Left ventricle myocardium inferior (tissue), 1 donor: Measurements from ENCODE around the gene MAST4. TPM values are rescaled to one million over a fixed set of nuclear protein-coding genes. Genes with fewer than 3 reads are reported as not detected.

Source experiments
- DNase-seq: peaks from one replicate; pipeline ENCODE4 v3.0.0-alpha.2; 2020
- H3K27ac ChIP-seq: fragments of 200-600 bp; replicated peaks from 2 replicates; pipeline ENCODE4 v1.8.0; 2021
- H3K27me3 ChIP-seq: fragments of 200-600 bp; 2 replicates; pipeline ENCODE4 v1.8.0; 2021; ENCODE audit warnings: low read depth
- H3K36me3 ChIP-seq: fragments of 200-600 bp; 2 replicates; pipeline ENCODE4 v1.8.0; 2021
- H3K4me1 ChIP-seq: fragments of 200-600 bp; 2 replicates; pipeline ENCODE4 v1.8.0; 2021
- H3K4me3 ChIP-seq: fragments of 200-600 bp; 2 replicates; pipeline ENCODE4 v1.8.0; 2021; ENCODE audit warnings: mild to moderate bottlenecking, moderate library complexity
- H3K9me3 ChIP-seq: fragments of 200-600 bp; replicated peaks from 2 replicates; pipeline ENCODE4 v1.8.0; 2021
- intact Hi-C: fragments of 100-400 bp; cut with micrococcal nuclease; formaldehyde crosslinking; loops from one replicate; pipeline ENCODE4 v1.11.0; 2022
- total RNA-seq: library from RNA; stranded (reverse); fragmentation: NEBNext Ultra II Directional; extraction: Animal tissue kit (Norgen Biotek cat#: 25700); gene quantifications from one replicate; pipeline ENCODE4 v1.2.1, GENCODE V29; 2021
- TF ChIP-seq, protein P1 (sequence below): fragments of 200-600 bp; IDR thresholded peaks from 2 replicates; pipeline ENCODE4 v1.8.0; 2021; ENCODE audit warnings: antibody characterized with exemption, mild to moderate bottlenecking, borderline replicate concordance
- donor health status: DM: no; HTN: yes; CAD: no; lungs with severe emphysema.

MAST4 gene
- total RNA-seq, 1 donor from 2014 or later: 55.7 TPM

- no peaks in the 10 kb centered on the region for H3K9me3 ChIP-seq
- H3K27ac ChIP-seq: no peak overlapping the region
- H3K36me3 ChIP-seq: peaks cover 80% of the 10 kb centered on the region
- H3K4me3 ChIP-seq: no peak overlapping the region
- no peak for DNase-seq
- no peaks in the 10 kb centered on the region for H3K27me3 ChIP-seq
- intact Hi-C loops: no loop called here
- TF ChIP-seq, protein P1, sequence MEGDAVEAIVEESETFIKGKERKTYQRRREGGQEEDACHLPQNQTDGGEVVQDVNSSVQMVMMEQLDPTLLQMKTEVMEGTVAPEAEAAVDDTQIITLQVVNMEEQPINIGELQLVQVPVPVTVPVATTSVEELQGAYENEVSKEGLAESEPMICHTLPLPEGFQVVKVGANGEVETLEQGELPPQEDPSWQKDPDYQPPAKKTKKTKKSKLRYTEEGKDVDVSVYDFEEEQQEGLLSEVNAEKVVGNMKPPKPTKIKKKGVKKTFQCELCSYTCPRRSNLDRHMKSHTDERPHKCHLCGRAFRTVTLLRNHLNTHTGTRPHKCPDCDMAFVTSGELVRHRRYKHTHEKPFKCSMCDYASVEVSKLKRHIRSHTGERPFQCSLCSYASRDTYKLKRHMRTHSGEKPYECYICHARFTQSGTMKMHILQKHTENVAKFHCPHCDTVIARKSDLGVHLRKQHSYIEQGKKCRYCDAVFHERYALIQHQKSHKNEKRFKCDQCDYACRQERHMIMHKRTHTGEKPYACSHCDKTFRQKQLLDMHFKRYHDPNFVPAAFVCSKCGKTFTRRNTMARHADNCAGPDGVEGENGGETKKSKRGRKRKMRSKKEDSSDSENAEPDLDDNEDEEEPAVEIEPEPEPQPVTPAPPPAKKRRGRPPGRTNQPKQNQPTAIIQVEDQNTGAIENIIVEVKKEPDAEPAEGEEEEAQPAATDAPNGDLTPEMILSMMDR: no peak
- no peaks in the 10 kb centered on the region for H3K4me1 ChIP-seq
Measured at GRCh38 chr5:67143549-67143948, 547.4 kb downstream of the MAST4 start.

DNA sequence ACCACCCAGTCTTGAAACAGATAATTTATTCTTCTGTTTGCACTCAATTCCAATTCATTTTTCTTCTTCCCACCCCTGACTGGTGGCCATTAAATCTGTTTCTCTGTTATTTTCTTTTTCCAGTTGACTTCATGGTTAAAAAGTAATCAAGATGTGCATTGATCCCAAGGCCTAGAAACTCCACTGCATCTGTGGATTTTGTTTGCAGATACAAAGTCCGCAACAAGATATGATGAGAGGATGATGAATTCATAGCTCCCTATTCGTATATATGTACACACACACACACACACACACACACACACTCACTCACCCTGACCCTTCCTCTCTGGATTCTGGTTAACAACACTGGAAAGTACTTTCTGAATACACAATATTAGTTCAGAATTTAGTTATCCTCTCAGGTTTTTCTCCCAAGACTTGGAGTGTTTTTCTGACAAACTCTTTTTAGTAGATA is 548.0 kb downstream of the MAST4 start:
- no peaks in the 10 kb centered on the region for H3K27me3 ChIP-seq
- H3K4me1 ChIP-seq: no peaks in the 10 kb centered on the region
- no peak for DNase-seq
- H3K9me3 ChIP-seq: no peaks in the 10 kb centered on the region
- H3K27ac ChIP-seq: no peak overlapping the region
- peaks cover 77% of the 10 kb centered on the region for H3K36me3 ChIP-seq
- H3K4me3 ChIP-seq: no peak overlapping the region
- TF ChIP-seq, protein P1: no peak
- intact Hi-C loops: no loop called here

DNA sequence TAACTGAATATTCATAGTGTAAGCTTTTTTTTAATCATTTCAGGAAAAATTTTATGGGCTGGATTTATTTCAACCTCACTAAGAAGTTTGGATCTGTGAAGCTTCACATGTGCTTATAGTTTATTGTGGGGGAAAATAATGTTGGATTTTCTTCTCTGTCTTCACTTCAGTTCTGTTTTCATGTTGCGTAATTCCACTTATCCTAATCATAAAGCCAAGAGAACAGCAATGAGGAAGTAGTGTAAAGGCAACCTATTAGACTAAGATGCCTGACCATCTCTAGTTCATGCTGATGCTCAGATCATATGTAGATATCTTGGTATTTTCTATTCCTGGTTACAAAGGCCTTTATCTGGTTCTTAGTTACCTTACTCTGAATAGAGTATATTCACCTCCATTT is 550.4 kb downstream of the MAST4 start:
- Histone ChIP-seq H3K9me3 (no peaks in the 10 kb centered on the region), H3K4me3 (no peak overlapping the region), H3K4me1 (no peaks in the 10 kb centered on the region), H3K36me3 (peaks cover 88% of the 10 kb centered on the region), H3K27ac (no peak overlapping the region), H3K27me3 (no peaks in the 10 kb centered on the region)
- TF ChIP-seq, protein P1: no peak
- intact Hi-C loops: no loop called here
- no peak for DNase-seq

GRCh38 chr5:67146981-67147380 is 550.8 kb downstream of the MAST4 start:
- Histone ChIP-seq H3K9me3 (no peaks in the 10 kb centered on the region), H3K4me3 (no peak overlapping the region), H3K27me3 (no peaks in the 10 kb centered on the region), H3K4me1 (no peaks in the 10 kb centered on the region), H3K27ac (no peak overlapping the region), H3K36me3 (peaks cover 87% of the 10 kb centered on the region)
- intact Hi-C loops: no loop called here
- DNase-seq: no peak
- TF ChIP-seq, protein P1: no peak

GRCh38 chr5:67147760-67148159 is 551.6 kb downstream of the MAST4 start:
- H3K4me1 ChIP-seq: no peaks in the 10 kb centered on the region
- H3K27me3 ChIP-seq: no peaks in the 10 kb centered on the region
- TF ChIP-seq, protein P1: no peak
- DNase-seq: no peak
- intact Hi-C loops: no loop called here
- H3K27ac ChIP-seq: no peak overlapping the region
- H3K4me3 ChIP-seq: no peak overlapping the region
- no peaks in the 10 kb centered on the region for H3K9me3 ChIP-seq
- peaks cover 87% of the 10 kb centered on the region for H3K36me3 ChIP-seq
